NB4 (cell line): ENCODE measurements around the gene KLC1.

ENCODE experiments used
- DNase-seq: peaks from one replicate; pipeline ENCODE4 v3.0.0; 2010; ENCODE audit warnings: low read depth
- H3K4me3 ChIP-seq: one replicate; pipeline ENCODE4 v1.5.1; 2011; ENCODE audit warnings: mild to moderate bottlenecking, low read depth, low read length, moderate library complexity
- MYC ChIP-seq: IDR thresholded peaks from 2 replicates; pipeline ENCODE4 v1.6.1; 2011; ENCODE audit warnings: low read depth, low read length
- POLR2A ChIP-seq: IDR thresholded peaks from 2 replicates; pipeline ENCODE4 v1.6.1; 2011; ENCODE audit warnings: mild to moderate bottlenecking; ENCODE audit not compliant: insufficient read length; ENCODE audit errors: extremely low read depth
- TF ChIP-seq, protein P1 (sequence below): IDR thresholded peaks from one replicate; pipeline ENCODE4 v1.5.1; 2012; ENCODE audit warnings: low read depth, low read length
- TF ChIP-seq, protein P2 (sequence below): IDR thresholded peaks from 2 replicates; pipeline ENCODE4 v1.6.1; 2011; ENCODE audit warnings: low read depth, low read length

The KLC1 gene

DNA sequence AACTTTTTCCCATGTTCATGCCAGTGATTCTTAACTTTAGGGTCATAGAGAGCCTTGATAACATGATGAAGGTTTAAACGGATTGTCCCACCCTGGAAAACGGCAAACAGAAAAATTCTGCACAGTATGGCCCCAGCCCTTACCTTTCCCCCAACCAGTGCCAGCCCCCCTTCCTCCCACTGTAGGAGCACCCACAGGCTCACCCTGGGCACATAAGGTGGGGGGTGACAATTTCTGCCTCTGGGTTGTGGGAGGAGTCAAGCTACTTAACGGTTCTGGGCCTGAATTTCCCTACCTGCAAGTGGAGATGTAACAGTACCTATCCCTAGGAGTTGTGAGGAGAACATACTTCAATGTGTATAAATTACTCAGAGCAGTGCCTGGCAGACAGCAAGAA is 68.2 kb downstream of the KLC1 start:
- H3K4me3 ChIP-seq, result no peak overlapping the region
- no peak for TF ChIP-seq MYC
- TF ChIP-seq POLR2A, result no peak
- TF ChIP-seq, protein P1, sequence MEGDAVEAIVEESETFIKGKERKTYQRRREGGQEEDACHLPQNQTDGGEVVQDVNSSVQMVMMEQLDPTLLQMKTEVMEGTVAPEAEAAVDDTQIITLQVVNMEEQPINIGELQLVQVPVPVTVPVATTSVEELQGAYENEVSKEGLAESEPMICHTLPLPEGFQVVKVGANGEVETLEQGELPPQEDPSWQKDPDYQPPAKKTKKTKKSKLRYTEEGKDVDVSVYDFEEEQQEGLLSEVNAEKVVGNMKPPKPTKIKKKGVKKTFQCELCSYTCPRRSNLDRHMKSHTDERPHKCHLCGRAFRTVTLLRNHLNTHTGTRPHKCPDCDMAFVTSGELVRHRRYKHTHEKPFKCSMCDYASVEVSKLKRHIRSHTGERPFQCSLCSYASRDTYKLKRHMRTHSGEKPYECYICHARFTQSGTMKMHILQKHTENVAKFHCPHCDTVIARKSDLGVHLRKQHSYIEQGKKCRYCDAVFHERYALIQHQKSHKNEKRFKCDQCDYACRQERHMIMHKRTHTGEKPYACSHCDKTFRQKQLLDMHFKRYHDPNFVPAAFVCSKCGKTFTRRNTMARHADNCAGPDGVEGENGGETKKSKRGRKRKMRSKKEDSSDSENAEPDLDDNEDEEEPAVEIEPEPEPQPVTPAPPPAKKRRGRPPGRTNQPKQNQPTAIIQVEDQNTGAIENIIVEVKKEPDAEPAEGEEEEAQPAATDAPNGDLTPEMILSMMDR, result no peak
- TF ChIP-seq, protein P2, sequence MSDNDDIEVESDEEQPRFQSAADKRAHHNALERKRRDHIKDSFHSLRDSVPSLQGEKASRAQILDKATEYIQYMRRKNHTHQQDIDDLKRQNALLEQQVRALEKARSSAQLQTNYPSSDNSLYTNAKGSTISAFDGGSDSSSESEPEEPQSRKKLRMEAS, result no peak
- DNase-seq, result no peak

DNA sequence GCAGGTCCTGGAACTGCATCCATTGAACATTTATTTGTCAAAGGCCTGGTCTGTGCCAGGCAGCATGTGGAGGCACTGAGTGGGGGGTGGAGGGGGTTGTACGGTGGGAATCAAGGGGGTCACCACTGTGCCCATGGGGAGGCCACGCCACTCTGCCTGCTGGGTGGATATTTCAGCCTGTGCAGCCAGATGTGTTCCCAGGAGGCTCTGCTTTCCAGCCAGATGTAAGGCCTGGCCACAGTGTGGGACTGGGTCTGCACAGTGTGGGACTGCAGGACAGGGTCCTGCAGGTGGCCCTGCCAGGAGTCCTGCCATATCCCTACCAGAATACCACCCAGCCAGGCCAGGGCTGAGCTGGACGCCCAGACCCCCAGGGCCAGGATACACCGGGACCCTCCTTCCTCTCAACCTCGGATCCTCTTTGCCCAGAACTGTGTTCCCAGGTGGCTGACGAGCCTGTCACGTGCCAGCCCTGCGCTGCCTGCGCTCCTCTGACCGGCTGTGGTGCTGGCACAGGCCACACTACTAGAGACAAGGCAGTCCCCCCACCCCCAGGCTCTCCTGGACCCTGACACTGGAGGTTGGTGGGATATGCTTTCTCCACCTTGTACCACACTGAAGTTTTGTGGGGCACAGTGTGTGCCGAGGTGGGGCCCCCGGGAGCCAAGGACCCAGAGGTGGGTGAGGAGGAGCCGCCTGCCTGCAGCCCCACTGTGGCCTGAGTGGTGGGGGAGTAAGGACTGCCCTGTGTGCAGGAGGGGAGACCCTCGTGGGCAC is 68.8 kb downstream of the KLC1 start:
- DNase-seq, result no peak
- TF ChIP-seq, protein P1, result no peak
- no peak for TF ChIP-seq MYC
- TF ChIP-seq, protein P2, result no peak
- TF ChIP-seq POLR2A, result no peak
- no peak overlapping the region for H3K4me3 ChIP-seq

DNA sequence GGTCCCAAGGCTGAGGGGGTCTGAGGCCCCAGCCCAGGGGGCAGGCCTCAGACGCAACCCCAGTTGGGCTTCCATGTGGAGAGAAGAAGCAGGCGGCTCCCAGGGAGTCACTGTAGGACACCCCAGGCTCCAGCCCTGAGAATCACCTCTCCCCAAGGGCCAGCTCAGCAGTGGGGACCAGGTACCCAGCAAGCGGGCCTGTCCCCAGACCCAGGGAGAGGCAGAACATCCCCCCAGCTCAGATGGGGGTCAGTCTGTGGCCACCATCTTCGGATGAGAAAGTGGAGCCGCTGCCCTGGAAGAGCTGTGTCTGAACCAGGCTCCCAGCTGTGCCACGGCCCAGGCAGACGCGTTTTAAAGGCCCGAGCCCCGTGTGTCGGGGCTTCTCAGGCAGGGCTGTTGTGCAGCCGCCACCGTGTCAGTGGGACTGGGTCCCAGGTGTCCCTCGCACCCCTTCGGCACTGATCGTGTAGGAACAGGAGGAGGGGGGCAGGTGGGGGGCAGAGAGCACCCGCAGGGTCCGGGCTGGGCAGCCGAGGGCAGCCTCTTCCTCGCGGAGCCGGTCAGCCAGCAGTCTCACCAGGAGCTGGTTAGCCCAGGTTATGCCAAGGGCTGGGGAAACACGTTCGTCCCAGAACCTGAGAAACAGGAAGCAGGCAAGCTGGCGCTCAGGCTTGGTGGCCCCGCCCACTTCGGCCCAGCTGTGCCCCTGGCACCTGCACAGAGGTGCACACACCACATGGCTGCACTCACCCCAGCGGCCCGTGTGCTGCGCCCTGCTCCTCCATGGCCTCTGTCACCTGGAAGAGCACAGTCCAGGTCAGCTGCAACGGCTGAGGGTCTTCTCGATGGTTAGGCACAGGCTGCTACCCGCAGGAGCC is 69.6 kb downstream of the KLC1 start:
- H3K4me3 ChIP-seq, result no peak overlapping the region
- TF ChIP-seq, protein P1, result no peak
- no peak for DNase-seq

DNA sequence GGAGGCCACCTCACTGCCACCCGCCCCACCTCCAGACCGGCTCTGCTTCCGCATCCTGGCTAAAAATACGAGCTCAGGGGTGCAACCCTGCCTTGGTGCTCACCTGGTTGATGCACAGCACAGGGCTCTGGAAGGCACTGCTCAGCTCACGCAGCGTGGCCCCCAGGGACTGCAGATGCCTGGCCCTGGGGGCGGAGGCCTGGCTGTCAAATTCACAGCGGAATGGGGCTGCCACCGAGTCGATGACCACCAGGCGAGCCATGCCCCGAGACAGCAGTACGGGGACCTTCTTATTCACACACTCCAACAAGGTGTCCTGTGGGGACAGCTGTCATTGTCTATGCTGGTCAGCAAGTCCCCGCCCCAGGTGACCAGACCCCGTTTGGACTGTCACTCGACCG is 70.2 kb downstream of the KLC1 start:
- no peak for DNase-seq
- H3K4me3 ChIP-seq, result no peak overlapping the region
- TF ChIP-seq MYC (no peak), POLR2A (no peak)
- TF ChIP-seq, protein P2, result no peak
- TF ChIP-seq, protein P1, result no peak

DNA sequence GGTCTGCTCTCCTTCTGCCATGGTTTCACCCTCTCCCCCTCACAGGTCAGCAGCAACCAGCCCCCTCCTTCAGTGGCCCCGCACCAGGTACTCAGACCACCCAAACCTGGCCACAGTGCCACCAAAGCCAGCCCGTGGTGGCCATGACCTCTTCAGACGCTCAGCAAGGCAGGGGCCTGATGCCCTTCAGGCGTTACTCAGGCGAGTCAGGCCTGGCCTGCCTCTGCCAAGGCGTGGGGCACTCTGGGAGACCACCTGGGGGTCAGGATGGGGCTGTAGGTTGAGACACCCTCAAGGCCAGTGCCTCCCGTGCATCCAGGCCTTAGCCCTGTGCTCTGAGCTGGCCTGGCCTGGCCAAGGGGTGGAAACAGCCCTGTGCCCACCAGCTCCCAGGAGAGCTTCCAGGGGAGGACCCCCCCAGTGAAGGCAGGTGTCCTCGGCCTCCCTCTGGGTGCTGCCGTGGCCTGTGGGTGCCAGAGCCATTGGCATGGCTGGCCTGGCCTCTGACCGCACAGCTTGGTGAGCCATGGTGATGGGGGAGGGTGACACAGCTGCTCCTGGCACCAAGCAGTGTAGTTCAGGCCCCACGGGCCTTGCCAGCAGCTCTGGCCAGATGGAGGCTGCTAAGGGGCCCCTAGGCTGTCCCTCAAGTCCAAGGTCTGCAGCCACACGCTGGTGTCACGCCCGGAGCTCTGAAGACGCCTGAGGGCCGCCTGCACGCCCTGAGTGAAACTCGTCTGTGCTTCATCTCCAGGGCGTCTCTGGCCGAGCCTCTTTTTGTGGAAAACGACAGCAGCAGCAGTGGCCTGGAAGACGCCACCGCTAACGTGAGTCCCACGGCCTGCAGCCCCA is 71.1 kb downstream of the KLC1 start:
- DNase-seq, result no peak
- TF ChIP-seq POLR2A (no peak), MYC (no peak)
- TF ChIP-seq, protein P2, result no peak
- TF ChIP-seq, protein P1, result no peak
- H3K4me3 ChIP-seq, result no peak overlapping the region
